Cortex of kidney (tissue), 1 donor: ENCODE measurements around the gene MFAP5.
"Not testable (repeated sequence)": the region's sequence is repeated elsewhere in the genome, so short reads cannot be mapped to it uniquely, and the experiment has no call there.

ENCODE experiments used
- DNase-seq: peaks from one replicate; lab custom pipeline; 2025; lab: John Stamatoyannopoulos, UW

Gene MFAP5

GRCh38 chr12:8675591-8676036, 13.0 kb upstream of the MFAP5 start:
- DNase-seq = no peak

DNA sequence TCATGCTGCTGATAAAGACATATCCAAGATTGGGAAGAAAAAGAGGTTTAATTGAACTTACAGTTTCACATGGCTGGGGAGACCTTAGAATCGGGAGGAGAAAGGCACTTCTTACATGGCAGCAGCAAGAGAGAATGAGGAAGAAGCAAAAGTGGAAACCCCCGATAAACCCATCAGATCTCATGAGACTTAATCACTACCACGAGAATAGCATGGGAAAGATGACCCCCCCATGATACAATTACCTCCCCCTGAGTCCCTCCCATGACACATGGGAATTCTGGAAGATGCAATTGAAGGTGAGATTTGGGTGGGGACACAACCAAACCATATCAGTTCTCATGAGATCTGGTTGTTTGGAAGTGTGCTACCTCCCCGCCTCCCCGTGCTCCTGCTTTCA, 9.8 kb upstream of the MFAP5 start:
- DNase-seq = no peak

GRCh38 chr12:8668441-8668840, 5.8 kb upstream of the MFAP5 start:
- no peak for DNase-seq

DNA sequence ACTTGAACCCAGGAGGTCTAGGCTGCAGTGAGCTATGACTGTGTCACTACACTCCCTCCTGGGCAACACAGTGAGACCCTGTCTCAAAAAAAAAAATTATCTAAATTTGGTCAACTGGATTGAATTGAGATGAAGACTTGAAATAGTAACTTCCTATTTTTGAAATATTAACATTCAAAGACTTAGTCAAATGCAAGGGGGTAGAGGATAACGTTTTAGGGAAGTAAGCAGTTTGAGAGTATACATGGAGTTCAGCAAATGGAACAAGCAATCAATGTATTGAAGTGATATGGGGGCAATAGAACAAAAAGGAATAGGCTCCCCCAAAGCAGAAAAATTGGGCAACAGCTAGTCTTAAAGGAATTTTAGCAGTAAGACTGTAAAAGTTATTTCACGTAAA, 4.6 kb upstream of the MFAP5 start:
- no peak for DNase-seq

- DNase-seq = no peak
Observed at GRCh38 chr12:8665759-8666158, 3.1 kb upstream of the MFAP5 start.

- no peak for DNase-seq
Observed at GRCh38 chr12:8664228-8664913, 1.7 kb upstream of the MFAP5 start.

DNA sequence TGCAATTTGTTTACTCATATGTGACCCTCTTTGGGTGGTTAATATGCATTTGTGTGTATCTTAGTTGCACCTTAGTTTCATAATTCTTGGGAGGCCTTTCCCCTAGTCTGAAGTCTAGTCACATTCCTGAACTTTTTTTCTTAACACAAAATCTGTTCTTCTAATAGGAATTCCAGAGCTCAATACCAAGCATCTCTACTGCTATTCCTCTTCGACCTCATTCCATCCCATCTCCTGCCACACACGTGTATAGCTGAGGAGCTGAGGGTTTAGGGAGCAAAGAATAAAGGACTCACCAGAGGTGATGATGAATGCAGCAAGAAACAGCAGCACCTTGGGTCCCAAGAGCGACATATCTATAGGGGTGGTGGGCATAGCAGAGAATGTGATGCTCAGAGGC, 875 bp downstream of the MFAP5 start:
- DNase-seq = no peak

GRCh38 chr12:8661016-8661415, 1.6 kb downstream of the MFAP5 start:
- no peak for DNase-seq

DNA sequence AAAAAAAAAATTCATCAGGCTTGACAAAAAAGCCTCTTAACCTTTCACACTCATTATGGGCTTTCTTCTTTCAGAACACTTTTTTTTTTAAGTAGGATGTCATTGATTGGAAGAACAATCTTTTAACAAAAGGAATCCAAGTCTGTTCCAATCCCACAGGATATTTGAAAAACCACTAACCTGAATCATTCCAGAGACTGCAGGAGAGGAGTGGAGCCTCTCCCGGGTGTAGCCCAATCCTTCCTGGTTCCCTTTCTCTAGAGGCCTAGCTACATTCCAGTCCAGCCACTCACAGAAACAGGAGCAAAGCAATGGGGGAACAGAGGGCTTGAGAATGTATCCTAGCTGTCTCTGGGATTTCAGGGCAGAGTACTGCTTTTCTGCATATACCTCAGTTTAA, 4.3 kb downstream of the MFAP5 start:
- DNase-seq = no peak

- no peak for DNase-seq
Observed at GRCh38 chr12:8655421-8655820, 7.2 kb downstream of the MFAP5 start.

GRCh38 chr12:8648576-8649205, 13.9 kb downstream of the MFAP5 start:
- DNase-seq = no peak

DNA sequence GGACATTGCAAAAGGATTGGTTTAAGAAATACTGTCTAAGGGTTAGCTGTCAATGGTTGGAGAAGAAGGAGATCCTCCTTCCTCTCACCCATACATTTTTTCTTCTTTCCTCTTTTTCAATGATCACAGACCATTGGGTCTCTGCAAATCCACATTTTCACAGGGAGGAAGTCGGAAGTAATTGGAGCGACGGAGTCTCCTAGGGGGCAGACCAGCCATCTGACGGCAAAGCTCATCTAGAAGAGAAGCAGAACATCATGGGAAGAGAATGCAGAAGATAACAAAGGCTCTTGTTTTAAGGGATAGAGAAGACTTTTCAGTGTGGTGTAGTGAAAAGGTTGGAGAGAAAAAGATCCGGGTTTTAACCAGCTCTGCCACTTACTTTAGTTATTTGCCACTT, 14.7 kb downstream of the MFAP5 start:
- no peak for DNase-seq

- no peak for DNase-seq
Observed at GRCh38 chr12:8644345-8645248, 18.0 kb downstream of the MFAP5 start.

DNA sequence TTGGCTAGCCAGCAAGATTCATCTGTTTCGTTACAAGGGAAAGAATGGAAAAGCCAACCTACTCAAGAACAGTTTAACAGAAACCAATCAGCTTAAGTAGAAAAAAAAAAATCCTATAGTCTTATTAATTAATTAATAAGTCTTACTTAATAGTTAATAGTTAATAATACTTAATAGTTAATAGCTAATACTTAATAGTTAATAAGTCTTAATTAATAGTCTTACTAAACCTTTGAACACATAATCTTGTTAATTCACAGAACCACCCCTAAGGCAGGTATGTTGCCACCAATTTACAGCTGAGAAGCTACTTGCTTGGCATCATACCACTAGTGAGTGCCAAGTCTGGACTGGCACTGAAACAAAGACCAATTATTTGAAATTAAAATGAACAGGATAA, 19.9 kb downstream of the MFAP5 start:
- DNase-seq = no peak

GRCh38 chr12:8639936-8640335, 22.7 kb downstream of the MFAP5 start:
- DNase-seq = no peak

GRCh38 chr12:8638951-8639350, 23.7 kb downstream of the MFAP5 start:
- DNase-seq = no peak

DNA sequence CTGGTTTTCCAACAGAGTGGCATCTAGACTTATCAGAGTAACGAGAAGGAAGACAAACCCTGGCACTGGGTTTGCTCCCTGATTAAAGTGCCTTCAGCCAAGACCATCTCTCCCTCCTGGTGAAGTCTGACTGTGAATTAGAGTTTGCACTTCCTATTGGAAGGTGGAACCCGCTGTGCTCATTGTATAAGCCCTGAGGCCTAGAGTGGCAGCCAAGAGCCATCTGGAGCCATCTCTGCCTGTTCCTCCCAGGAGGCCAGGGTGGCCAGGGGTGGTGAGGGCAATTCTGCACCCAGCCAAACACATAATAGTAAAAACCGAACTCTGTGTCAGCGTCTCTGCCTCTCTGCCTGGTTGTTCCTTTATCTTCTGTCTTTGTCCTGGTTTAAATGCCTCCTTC, 25.0 kb downstream of the MFAP5 start:
- no peak for DNase-seq

DNA sequence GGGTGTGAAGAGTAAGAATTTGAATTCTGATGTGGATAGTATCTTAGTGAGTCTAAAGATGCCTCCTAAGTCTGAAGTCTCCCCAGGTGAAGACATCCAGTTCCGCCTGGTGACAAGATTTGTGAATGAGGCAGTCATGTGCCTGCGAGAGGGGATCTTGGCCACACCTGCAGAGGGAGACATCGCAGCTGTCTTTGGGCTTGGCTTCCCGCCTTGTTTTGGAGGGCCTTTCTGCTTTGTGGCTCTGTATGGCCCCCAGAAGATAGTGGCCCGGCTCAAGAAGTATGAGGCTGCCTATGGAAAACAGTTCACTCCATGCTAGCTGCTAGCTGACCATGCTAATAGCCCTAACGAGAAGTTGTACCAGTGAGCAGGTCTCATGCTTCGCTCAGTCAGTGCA, 25.4 kb downstream of the MFAP5 start:
- DNase-seq = no peak

GRCh38 chr12:8636581-8636980, 26.0 kb downstream of the MFAP5 start:
- no peak for DNase-seq

- DNase-seq = not testable (repeated sequence)
Observed at GRCh38 chr12:8636007-8636346, 26.6 kb downstream of the MFAP5 start.

DNA sequence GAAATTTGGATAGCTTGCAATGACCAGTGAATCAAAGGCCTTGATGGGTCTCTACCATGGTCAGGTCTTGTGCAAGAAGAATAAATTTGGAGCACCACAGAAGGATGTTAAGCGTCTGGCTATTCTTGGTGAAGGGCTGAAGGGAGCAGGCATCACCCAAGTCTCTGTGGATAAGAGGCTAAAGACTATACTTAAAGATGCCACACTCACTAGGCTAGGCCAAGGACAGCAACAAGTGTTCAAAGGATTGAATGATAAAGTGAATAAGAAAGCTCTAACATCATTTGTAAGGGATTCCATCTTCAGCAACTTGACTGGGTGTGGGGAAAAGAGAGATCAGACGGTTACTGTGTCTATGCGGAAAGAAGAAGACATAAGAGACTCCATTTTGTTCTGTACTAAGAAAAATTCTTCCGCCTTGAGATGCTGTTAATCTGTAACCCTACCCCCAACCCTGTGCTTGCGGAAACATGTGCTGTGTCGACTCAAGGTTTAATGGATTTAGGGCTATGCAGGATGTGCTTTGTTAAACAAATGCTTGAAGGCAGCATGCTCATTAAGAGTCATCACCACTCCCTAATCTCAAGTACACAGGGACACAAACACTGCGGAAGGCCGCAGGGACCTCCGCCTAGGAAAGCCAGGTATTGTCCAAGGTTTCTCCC, 27.2 kb downstream of the MFAP5 start:
- not testable (repeated sequence) for DNase-seq

DNA sequence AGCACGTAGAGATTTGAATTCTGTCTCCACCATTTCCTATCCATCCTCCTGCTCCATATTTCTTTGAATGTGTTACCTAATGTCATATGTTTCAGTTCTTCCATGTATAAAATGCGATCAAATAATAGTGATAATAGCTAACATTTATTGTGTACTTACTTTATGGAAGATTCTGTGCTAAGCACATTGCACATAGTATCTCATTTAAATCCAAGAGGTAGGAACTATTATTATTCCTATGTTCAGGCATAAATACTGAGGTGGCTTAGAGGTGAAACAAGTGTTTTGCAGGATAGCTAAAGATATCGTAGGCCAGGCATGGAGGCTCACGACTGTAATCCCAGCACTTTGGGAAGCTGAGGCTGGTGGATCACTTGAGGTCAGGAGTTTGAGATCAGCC, 32.5 kb downstream of the MFAP5 start:
- no peak for DNase-seq
